ENCODE measurements around the gene ATG7. TPM values are rescaled to one million over a fixed set of nuclear protein-coding genes. Genes with fewer than 3 reads are reported as not detected.
"Not testable (repeated sequence)": the region's sequence is repeated elsewhere in the genome, so short reads cannot be mapped to it uniquely, and the experiment has no call there.

The ATG7 gene
- total RNA-seq, 1 donor from 2014 or later: 23.0 TPM

DNA sequence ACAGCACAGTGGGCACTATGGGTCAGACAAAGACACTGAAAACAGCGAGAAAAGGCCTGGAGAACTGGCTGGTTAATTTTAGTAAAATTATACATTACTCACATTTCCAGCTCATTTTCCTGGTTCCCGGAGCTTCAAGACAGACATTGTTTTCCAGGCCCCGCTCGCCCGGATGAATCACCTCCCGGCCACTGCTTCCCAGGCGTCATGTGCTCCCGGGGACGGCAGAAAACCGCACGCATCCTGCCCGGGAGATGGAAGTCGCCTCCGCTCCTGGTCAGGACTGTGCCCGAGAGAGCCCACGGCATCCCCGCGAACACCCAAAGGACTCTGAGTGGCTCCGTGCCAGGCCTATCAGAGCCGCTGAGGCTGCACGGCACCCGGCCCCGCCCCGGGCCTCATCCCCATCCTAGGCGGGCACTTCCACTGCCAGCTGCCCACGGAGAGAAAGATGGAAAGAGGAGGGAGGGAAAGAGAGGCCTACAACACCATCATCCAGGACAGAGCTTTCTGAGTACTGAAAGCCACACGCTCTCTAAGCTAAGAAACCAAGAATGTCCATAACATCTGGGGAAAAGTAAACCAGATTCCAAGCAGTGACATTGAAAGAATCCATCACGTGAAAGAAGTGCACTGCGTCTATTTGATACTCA, 296.4 kb downstream of the ATG7 start:
- Mint-ChIP-seq H3K27ac (ENCODE audit: unreplicated experiment) (no peak overlapping the region), H3K9me3 (ENCODE audit: unreplicated experiment) (peaks cover 7% of the 10 kb centered on the region)

DNA sequence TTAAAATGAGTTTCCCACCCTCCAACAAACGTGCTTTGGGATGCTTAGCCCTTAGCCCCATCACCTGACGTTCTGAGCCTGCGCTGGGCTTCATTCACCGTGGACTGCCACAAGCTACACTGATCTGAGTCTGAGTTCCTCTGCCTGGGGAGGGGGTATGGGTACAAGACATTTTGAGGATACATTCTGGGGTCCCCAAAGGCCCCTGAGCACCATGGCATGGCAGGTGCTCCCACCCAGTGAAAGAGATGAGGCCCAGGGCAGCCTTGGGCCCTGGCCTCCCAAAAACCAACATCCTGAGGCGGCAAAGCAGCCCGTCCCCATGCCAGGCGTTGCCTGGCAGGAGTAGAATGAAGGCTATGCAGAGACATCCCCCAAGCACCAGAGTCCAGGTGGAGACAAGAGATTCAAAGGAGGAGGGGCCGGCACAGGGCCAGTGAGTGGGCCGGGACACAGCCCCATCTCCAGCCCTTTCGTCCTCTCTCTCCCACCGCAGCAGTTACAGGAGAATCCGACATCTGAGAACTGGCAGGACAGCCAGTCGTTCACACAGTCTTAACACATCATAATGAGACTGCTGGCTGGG, 297.1 kb downstream of the ATG7 start:
- Mint-ChIP-seq H3K9me3 (ENCODE audit: unreplicated experiment) (peaks cover 6% of the 10 kb centered on the region), H3K27me3 (ENCODE audit: unreplicated experiment) (peaks cover 3% of the 10 kb centered on the region), H3K4me1 (ENCODE audit: low read depth, unreplicated experiment) (peaks cover 20% of the 10 kb centered on the region), H3K27ac (ENCODE audit: unreplicated experiment) (no peak overlapping the region), H3K4me3 (ENCODE audit: unreplicated experiment) (no peak overlapping the region), H3K36me3 (ENCODE audit: unreplicated experiment) (no peaks in the 10 kb centered on the region)
- TF ChIP-seq, protein P1, sequence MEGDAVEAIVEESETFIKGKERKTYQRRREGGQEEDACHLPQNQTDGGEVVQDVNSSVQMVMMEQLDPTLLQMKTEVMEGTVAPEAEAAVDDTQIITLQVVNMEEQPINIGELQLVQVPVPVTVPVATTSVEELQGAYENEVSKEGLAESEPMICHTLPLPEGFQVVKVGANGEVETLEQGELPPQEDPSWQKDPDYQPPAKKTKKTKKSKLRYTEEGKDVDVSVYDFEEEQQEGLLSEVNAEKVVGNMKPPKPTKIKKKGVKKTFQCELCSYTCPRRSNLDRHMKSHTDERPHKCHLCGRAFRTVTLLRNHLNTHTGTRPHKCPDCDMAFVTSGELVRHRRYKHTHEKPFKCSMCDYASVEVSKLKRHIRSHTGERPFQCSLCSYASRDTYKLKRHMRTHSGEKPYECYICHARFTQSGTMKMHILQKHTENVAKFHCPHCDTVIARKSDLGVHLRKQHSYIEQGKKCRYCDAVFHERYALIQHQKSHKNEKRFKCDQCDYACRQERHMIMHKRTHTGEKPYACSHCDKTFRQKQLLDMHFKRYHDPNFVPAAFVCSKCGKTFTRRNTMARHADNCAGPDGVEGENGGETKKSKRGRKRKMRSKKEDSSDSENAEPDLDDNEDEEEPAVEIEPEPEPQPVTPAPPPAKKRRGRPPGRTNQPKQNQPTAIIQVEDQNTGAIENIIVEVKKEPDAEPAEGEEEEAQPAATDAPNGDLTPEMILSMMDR (IDR thresholded peaks at IDR 0.05; ENCODE audit: partially characterized antibody, unreplicated experiment): no peak
- DNase-seq: no peak

More for the DNA sequence above, 296.4 kb downstream of the ATG7 start:
- TF ChIP-seq, protein P1 (IDR thresholded peaks at IDR 0.05; ENCODE audit: partially characterized antibody, unreplicated experiment): no peak
- H3K4me3 Mint-ChIP-seq (ENCODE audit: unreplicated experiment): no peak overlapping the region
- H3K27me3 Mint-ChIP-seq (ENCODE audit: unreplicated experiment): peaks cover 3% of the 10 kb centered on the region
- H3K4me1 Mint-ChIP-seq (ENCODE audit: low read depth, unreplicated experiment): peaks cover 23% of the 10 kb centered on the region
- no peak for DNase-seq
- H3K36me3 Mint-ChIP-seq (ENCODE audit: unreplicated experiment): peaks cover 1% of the 10 kb centered on the region

DNA sequence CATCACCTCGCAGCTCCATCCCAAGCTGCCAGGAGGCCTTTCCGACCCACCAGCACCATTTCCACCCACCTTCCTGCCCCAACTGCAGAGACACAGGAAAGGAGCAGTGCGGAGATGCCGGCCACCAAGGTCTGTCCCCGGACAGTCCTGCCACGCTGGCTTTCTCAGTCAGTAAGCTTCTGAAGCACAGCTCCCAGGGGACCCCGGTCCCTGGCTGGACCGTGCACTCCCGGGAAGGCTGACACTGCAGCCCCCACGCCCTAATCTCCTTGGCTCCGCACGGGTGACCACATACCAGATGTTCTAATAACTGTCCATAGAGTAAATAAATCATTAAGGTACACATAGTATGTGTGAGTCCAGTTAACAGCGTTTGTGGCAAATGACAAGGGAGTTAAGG, 298.1 kb downstream of the ATG7 start:
- Mint-ChIP-seq H3K4me3 (ENCODE audit: unreplicated experiment) (no peak overlapping the region), H3K4me1 (ENCODE audit: low read depth, unreplicated experiment) (peaks cover 25% of the 10 kb centered on the region), H3K27me3 (ENCODE audit: unreplicated experiment) (peaks cover 3% of the 10 kb centered on the region), H3K9me3 (ENCODE audit: unreplicated experiment) (peaks cover 6% of the 10 kb centered on the region), H3K27ac (ENCODE audit: unreplicated experiment) (no peak overlapping the region), H3K36me3 (ENCODE audit: unreplicated experiment) (no peaks in the 10 kb centered on the region)
- TF ChIP-seq, protein P1 (IDR thresholded peaks at IDR 0.05; ENCODE audit: partially characterized antibody, unreplicated experiment): no peak
- DNase-seq: no peak

DNA sequence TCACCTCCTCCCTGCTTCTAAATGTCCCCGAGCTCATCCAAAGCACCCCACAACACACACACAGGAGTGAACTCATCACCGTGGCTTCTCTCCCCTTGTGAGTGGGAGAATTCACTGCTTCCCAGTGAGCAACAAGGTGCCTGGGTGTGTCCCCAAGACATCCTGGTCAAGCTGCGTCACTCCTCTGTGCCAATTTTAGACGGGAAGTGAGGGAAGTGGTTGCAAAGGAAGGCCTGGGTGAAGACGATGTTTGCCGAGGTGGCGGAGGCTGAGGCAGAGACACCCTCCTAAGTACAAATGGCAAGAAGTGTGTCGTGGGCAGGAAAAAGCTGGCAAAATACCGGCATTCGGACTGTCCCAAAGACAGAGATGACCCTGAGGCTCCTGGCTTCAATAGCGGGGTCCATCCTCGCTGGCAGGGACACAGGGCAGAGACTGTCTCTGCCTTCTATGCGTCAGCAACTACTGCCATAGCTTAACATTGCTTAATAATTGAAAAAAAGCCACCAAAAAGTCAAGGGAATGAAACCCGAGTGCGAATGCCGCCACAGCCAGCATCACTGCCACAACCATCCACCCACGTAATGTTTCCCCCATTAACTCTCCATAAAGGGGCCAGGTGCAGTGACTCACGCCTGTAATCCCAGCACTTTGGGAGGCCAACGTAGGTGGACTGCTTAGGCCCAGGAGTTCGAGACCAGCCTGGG, 298.7 kb downstream of the ATG7 start:
- H3K36me3 Mint-ChIP-seq (ENCODE audit: unreplicated experiment): no peaks in the 10 kb centered on the region
- no peak overlapping the region for H3K4me3 Mint-ChIP-seq (ENCODE audit: unreplicated experiment)
- TF ChIP-seq, protein P1 (IDR thresholded peaks at IDR 0.05; ENCODE audit: partially characterized antibody, unreplicated experiment): no peak
- peaks cover 6% of the 10 kb centered on the region for H3K9me3 Mint-ChIP-seq (ENCODE audit: unreplicated experiment)
- H3K27ac Mint-ChIP-seq (ENCODE audit: unreplicated experiment): no peak overlapping the region
- no peak for DNase-seq
- peaks cover 3% of the 10 kb centered on the region for H3K27me3 Mint-ChIP-seq (ENCODE audit: unreplicated experiment)
- peaks cover 29% of the 10 kb centered on the region for H3K4me1 Mint-ChIP-seq (ENCODE audit: low read depth, unreplicated experiment)

DNA sequence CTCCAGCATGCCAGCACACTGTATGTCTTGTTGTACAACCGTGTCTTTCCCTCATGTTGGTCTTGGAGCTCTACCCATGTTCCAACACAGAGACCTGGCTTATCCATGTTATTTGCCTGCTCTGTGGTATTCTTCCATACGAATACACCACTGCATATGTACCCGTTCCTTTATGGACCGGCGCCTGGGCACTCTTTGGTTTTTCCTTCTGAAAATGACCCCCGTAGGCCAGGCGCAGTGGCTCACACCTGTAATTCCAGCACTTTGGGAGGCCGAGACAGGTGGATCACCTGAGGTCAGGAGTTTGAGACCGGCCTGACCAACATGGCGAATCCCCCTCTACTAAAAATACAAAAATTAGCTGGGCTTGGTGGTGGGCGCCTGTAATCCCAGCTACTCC, 300.5 kb downstream of the ATG7 start:
- peaks cover 39% of the 10 kb centered on the region for H3K4me1 Mint-ChIP-seq (ENCODE audit: low read depth, unreplicated experiment)
- H3K27ac Mint-ChIP-seq (ENCODE audit: unreplicated experiment); H3K4me3 Mint-ChIP-seq (ENCODE audit: unreplicated experiment); H3K9me3 Mint-ChIP-seq (ENCODE audit: unreplicated experiment); H3K36me3 Mint-ChIP-seq (ENCODE audit: unreplicated experiment); DNase-seq; H3K27me3 Mint-ChIP-seq (ENCODE audit: unreplicated experiment): not testable (repeated sequence)
